ENCODE data around the gene CSTB. TPM values are rescaled to one million over a fixed set of nuclear protein-coding genes. Genes with fewer than 3 reads are reported as not detected.

Gene CSTB
- total and polyA plus RNA-seq, 2 donors (not counting 1 experiment from before 2014, with no cell fraction given), result 14.0 to 28.3 TPM

DNA sequence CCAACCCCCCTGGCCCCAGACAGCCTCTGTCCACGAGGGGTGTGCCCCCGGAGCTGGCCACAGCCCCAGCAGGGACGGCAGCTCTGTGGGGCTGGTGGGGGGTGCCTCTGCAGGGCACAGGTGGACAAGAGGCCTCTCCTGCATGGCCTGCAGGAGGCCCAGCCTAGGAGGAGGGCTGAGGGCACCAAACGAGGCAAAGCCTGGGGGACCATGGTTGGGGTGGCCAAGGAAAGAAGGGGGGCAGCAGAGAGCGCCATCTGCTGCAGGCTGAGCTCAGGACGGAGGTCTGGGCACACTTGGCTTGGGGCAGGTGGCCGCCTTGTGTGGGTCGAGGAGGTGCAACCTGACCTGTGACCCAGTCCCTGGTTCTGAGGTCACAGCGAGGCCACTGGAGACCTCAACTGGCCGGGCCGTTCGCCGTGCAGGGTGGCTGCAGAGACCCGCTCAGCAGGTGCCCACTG, 40.5 kb upstream of the CSTB start:
- H3K4me3 Mint-ChIP-seq, result no peak overlapping the region
- H3K4me3 ChIP-seq (ENCODE audit: control extremely low read depth in 1 of 5, extremely low read depth in 1 of 5, insufficient read depth in 1 of 5, low read depth in 2 of 5, low read length in 4 of 5), result no peak overlapping the region
- no peaks in the 10 kb centered on the region for H3K79me2 ChIP-seq (ENCODE audit: control insufficient read depth, insufficient read depth, low read length)
- H3K4me1 ChIP-seq (ENCODE audit: control insufficient read depth in 2 of 2, insufficient read depth in 2 of 2, low read length in 2 of 2), result peaks cover 0 to 2% of the 10 kb centered on the region in 2 donors
- H2AFZ ChIP-seq (ENCODE audit: insufficient read depth, low read depth, low read length, poor library complexity, severe bottlenecking), result no peak overlapping the region
- H3K4me1 Mint-ChIP-seq, result peaks cover 8% of the 10 kb centered on the region
- CTCF ChIA-PET, result no interaction called here
- ATAC-seq (ENCODE audit: low read depth) (no peak), DNase-seq (no peak)
- WGBS (ENCODE audit: insufficient coverage), result 85% methylated on average over 14 of the region's 14 CpGs
- no peak overlapping the region for H3K9ac ChIP-seq (ENCODE audit: low read length)
- no peak overlapping the region for H3K27ac ChIP-seq (ENCODE audit: low read length in 2 of 2)
- POLR2A ChIA-PET, result no interaction called here
- peaks cover 0 to 8% (median under 1%) of the 10 kb centered on the region in 4 experiments for H3K27me3 ChIP-seq (replicated peaks in 1 of 4; ENCODE audit: control extremely low read depth in 1 of 4, control insufficient read depth in 3 of 4, insufficient read depth in 4 of 4, low read length in 3 of 4)
- no peak overlapping the region for H3K4me2 ChIP-seq (replicated peaks; ENCODE audit: low read depth, low read length, poor library complexity, severe bottlenecking)
- no peak overlapping the region for H3K27ac Mint-ChIP-seq
- intact Hi-C loops (cut with micrococcal nuclease), result loop anchor here (10.0 kb wide), 1 partner anchor 668 kb away; no protein-coding TSS in a partner anchor
- peaks cover 0 to 22% (median 9%) of the 10 kb centered on the region in 3 donors for H3K9me3 ChIP-seq (ENCODE audit: control extremely low read depth in 1 of 3, control insufficient read depth in 2 of 3, insufficient read depth in 1 of 3, low read length in 2 of 3)
- no peaks in the 10 kb centered on the region for H4K20me1 ChIP-seq (ENCODE audit: control insufficient read depth, insufficient read depth, low read length, poor library complexity, severe bottlenecking)
- no peaks in the 10 kb centered on the region for H3K36me3 ChIP-seq (replicated peaks in 1 of 2; ENCODE audit: control extremely low read depth in 1 of 2, control insufficient read depth in 1 of 2, extremely low read depth in 1 of 2, insufficient read depth in 2 of 2, low read length in 1 of 2)
- H3K27me3 Mint-ChIP-seq, result peaks cover 8% of the 10 kb centered on the region
- H3K9me3 Mint-ChIP-seq (ENCODE audit: insufficient read depth), result peaks cover 3% of the 10 kb centered on the region
- TF ChIP-seq, protein P1, sequence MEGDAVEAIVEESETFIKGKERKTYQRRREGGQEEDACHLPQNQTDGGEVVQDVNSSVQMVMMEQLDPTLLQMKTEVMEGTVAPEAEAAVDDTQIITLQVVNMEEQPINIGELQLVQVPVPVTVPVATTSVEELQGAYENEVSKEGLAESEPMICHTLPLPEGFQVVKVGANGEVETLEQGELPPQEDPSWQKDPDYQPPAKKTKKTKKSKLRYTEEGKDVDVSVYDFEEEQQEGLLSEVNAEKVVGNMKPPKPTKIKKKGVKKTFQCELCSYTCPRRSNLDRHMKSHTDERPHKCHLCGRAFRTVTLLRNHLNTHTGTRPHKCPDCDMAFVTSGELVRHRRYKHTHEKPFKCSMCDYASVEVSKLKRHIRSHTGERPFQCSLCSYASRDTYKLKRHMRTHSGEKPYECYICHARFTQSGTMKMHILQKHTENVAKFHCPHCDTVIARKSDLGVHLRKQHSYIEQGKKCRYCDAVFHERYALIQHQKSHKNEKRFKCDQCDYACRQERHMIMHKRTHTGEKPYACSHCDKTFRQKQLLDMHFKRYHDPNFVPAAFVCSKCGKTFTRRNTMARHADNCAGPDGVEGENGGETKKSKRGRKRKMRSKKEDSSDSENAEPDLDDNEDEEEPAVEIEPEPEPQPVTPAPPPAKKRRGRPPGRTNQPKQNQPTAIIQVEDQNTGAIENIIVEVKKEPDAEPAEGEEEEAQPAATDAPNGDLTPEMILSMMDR (IDR thresholded peaks at IDR 0.05), result no peak
- no peak for TF ChIP-seq EZH2 (IDR thresholded peaks at IDR 0.05; ENCODE audit: borderline replicate concordance, insufficient read depth, low read depth, low read length, poor library complexity, severe bottlenecking)

DNA sequence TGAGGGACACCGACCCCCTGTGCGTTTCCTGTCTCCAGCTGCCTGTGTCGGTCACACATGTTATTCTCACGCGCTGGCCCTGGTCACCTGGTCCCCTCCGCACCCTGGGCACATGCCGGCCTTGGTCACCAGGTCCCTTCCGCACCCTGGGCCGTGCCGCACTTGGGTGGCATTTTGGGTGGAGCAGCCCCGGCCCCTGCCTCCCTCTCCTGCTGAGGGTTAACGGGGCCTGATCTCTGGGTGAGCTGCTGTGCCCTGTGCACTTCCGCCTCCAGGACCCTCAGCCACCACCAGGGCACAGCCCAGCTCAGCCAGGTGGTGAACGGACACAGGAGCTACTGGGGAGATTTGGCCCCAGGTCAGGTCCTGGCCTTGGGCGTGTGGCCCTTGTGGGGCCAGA, 39.9 kb upstream of the CSTB start:
- no peak overlapping the region for H2AFZ ChIP-seq (ENCODE audit: insufficient read depth, low read depth, low read length, poor library complexity, severe bottlenecking)
- intact Hi-C loops (cut with micrococcal nuclease), result loop anchor here (10.0 kb wide), 1 partner anchor 669 kb away; no protein-coding TSS in a partner anchor

More for the DNA sequence above, 39.9 kb upstream of the CSTB start:
- no peak for TF ChIP-seq EZH2 (IDR thresholded peaks at IDR 0.05; ENCODE audit: borderline replicate concordance, insufficient read depth, low read depth, low read length, poor library complexity, severe bottlenecking)
- TF ChIP-seq, protein P1 (IDR thresholded peaks at IDR 0.05), result no peak
- ChIA-PET CTCF (no interaction called here), POLR2A (no interaction called here)
- no peaks in the 10 kb centered on the region for H3K36me3 ChIP-seq (replicated peaks in 1 of 2; ENCODE audit: control extremely low read depth in 1 of 2, control insufficient read depth in 1 of 2, extremely low read depth in 1 of 2, insufficient read depth in 2 of 2, low read length in 1 of 2)
- Mint-ChIP-seq H3K4me1 (peaks cover 9% of the 10 kb centered on the region), H3K4me3 (no peak overlapping the region), H3K9me3 (ENCODE audit: insufficient read depth) (peaks cover 3% of the 10 kb centered on the region), H3K27ac (no peak overlapping the region), H3K27me3 (peaks cover 8% of the 10 kb centered on the region)
- H4K20me1 ChIP-seq (ENCODE audit: control insufficient read depth, insufficient read depth, low read length, poor library complexity, severe bottlenecking), result peaks cover 4% of the 10 kb centered on the region
- H3K79me2 ChIP-seq (ENCODE audit: control insufficient read depth, insufficient read depth, low read length), result no peaks in the 10 kb centered on the region
- WGBS (ENCODE audit: insufficient coverage), result 92% methylated on average over 15 of the region's 15 CpGs
- no peak overlapping the region for H3K27ac ChIP-seq (ENCODE audit: low read length in 2 of 2)
- DNase-seq (no peak), ATAC-seq (ENCODE audit: low read depth) (no peak)
- H3K9me3 ChIP-seq (ENCODE audit: control extremely low read depth in 1 of 3, control insufficient read depth in 2 of 3, insufficient read depth in 1 of 3, low read length in 2 of 3), result peaks cover 0 to 22% (median 9%) of the 10 kb centered on the region in 3 donors
- no peak overlapping the region for H3K4me3 ChIP-seq (ENCODE audit: control extremely low read depth in 1 of 5, extremely low read depth in 1 of 5, insufficient read depth in 1 of 5, low read depth in 2 of 5, low read length in 4 of 5)
- peaks cover 1 to 6% of the 10 kb centered on the region in 2 donors for H3K4me1 ChIP-seq (ENCODE audit: control insufficient read depth in 2 of 2, insufficient read depth in 2 of 2, low read length in 2 of 2)
- no peak overlapping the region for H3K4me2 ChIP-seq (replicated peaks; ENCODE audit: low read depth, low read length, poor library complexity, severe bottlenecking)
- H3K9ac ChIP-seq (ENCODE audit: low read length), result no peak overlapping the region
- H3K27me3 ChIP-seq (replicated peaks in 1 of 4; ENCODE audit: control extremely low read depth in 1 of 4, control insufficient read depth in 3 of 4, insufficient read depth in 4 of 4, low read length in 3 of 4), result peaks cover 0 to 13% (median 3%) of the 10 kb centered on the region in 4 experiments

Measured in B cell (primary cell).